ENCODE data around the gene CUL4A.
"Not testable (repeated sequence)": the region's sequence is repeated elsewhere in the genome, so short reads cannot be mapped to it uniquely, and the experiment has no call there.

DNA sequence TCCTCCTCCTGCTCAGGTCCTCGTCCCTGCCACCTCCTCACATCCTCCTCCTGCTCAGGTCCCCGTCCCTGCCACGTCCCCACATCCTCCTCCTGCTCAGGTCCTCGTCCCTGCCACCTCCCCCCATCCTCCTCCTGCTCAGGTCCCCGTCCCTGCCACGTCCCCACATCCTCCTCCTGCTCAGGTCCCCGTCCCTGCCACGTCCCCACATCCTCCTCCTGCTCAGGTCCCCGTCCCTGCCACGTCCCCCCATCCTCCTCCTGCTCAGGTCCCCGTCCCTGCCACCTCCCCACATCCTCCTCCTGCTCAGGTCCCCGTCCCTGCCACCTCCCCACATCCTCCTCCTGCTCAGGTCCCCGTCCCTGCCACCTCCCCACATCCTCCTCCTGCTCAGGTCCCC lies 47.4 kb upstream of the CUL4A start:
- TF ChIP-seq, protein P1, sequence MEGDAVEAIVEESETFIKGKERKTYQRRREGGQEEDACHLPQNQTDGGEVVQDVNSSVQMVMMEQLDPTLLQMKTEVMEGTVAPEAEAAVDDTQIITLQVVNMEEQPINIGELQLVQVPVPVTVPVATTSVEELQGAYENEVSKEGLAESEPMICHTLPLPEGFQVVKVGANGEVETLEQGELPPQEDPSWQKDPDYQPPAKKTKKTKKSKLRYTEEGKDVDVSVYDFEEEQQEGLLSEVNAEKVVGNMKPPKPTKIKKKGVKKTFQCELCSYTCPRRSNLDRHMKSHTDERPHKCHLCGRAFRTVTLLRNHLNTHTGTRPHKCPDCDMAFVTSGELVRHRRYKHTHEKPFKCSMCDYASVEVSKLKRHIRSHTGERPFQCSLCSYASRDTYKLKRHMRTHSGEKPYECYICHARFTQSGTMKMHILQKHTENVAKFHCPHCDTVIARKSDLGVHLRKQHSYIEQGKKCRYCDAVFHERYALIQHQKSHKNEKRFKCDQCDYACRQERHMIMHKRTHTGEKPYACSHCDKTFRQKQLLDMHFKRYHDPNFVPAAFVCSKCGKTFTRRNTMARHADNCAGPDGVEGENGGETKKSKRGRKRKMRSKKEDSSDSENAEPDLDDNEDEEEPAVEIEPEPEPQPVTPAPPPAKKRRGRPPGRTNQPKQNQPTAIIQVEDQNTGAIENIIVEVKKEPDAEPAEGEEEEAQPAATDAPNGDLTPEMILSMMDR (IDR thresholded peaks at IDR 0.05; ENCODE audit: low read length) = not testable (repeated sequence)
- not testable (repeated sequence) for TF ChIP-seq EZH2 (IDR thresholded peaks at IDR 0.05; ENCODE audit: borderline replicate concordance, low read length)
